GM12891 (cell line): ENCODE results near the gene DTD1.

ENCODE experiments used
- DNase-seq: peaks from one replicate; pipeline ENCODE4 v3.0.0; 2011; ENCODE audit warnings: low spot score; ENCODE audit not compliant: insufficient read length
- FAIRE-seq: peaks from 2 replicates; lab custom pipeline; 2011; peaks lifted over from hg19 to GRCh38; lab: Jason Lieb, UNC
- PAX5 ChIP-seq: IDR thresholded peaks from 2 replicates; pipeline ENCODE4 v1.6.1; 2011; ENCODE audit warnings: low read length, moderate library complexity, mild to moderate bottlenecking; ENCODE audit not compliant: insufficient read depth, severe bottlenecking
- POLR2A ChIP-seq: IDR thresholded peaks from 2 replicates; pipeline ENCODE4 v1.6.1; 2011; ENCODE audit warnings: low read depth, low read length, control low read depth
- POLR2AphosphoS5 ChIP-seq: IDR thresholded peaks from 2 replicates; pipeline ENCODE4 v1.6.1; 2011; ENCODE audit warnings: low read depth, low read length, control low read depth
- POU2F2 ChIP-seq: IDR thresholded peaks from 2 replicates; pipeline ENCODE4 v1.6.1; 2011; ENCODE audit warnings: low read depth, mild to moderate bottlenecking, control low read depth, low read length, moderate library complexity
- SPI1 ChIP-seq: IDR thresholded peaks from 2 replicates; pipeline ENCODE4 v1.6.1; 2011; ENCODE audit warnings: low read depth, low read length, control low read depth
- TAF1 ChIP-seq: IDR thresholded peaks from 2 replicates; pipeline ENCODE4 v1.6.1; 2011; ENCODE audit warnings: low read depth, low read length, control low read depth

Gene DTD1

DNA sequence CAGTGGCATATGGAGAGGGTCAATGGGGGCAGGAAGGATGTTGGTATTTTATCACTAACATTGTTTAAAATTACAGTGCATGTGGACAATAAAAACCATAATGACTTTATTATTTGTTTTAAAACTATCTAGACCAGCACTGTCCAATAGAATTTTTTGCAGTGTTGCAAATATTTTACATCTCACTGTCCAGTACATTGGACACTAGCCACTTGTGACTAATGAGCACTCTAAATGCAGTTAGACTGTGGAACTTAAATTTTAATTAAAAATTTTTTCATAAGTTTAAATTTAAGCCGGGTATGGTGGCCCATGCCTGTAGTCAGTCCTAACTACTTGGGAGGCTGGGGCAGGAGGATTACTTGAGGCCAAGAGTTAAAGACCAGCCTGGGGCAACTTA lies 101.7 kb downstream of the DTD1 start:
- DNase-seq (no peak), FAIRE-seq (no peak)
- TF ChIP-seq POLR2AphosphoS5 = no peak
- TF ChIP-seq POLR2A = no peak
- no peak for TF ChIP-seq TAF1
- no peak for TF ChIP-seq POU2F2
- no peak for TF ChIP-seq PAX5
- no peak for TF ChIP-seq SPI1

DNA sequence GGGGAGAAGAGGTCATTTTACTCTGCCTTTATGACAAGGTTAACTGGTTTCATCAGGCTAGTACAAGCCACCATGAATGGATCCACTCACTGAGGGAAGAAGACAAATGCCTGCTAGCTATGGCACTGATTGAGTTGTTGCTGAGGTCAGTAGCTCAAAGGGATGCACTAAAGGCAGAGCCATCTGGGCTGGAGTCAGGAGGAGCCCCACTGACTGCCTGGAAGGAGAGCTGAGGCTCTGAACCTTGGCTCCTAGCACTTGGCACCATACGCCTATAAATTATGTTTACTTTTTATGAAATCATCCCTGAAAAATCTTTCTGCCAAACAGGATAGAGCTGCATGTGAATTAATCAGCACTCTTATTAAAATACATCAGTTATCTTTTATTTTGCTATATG lies 104.6 kb downstream of the DTD1 start:
- DNase-seq = no peak
- TF ChIP-seq TAF1 = no peak
- TF ChIP-seq POU2F2 = no peak
- no peak for TF ChIP-seq POLR2A
- TF ChIP-seq POLR2AphosphoS5 = no peak
- no peak for TF ChIP-seq PAX5
- no peak for TF ChIP-seq SPI1
- FAIRE-seq = no peak

DNA sequence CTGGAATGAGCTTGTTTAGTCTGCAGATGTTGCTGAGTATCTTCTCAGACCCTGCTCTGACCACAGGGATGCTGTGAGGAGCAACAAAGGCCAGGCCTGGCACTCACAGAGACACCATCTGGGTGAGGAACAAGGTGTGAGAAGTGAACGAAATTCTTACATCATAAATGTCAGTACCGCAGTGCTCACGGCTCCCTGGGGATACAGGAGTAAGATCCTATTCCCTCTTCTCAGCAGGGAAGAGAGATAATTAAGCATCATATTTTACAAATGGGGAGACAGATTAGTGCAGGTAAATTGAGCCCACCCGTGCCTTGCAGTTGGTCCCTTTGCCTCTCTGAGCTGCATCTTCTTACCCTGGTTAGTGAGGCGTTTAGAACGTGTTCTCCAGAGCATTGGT lies 106.2 kb downstream of the DTD1 start:
- TF ChIP-seq POU2F2 (no peak), PAX5 (no peak), POLR2A (no peak), POLR2AphosphoS5 (no peak), SPI1 (no peak), TAF1 (no peak)
- FAIRE-seq (no peak), DNase-seq (no peak)

DNA sequence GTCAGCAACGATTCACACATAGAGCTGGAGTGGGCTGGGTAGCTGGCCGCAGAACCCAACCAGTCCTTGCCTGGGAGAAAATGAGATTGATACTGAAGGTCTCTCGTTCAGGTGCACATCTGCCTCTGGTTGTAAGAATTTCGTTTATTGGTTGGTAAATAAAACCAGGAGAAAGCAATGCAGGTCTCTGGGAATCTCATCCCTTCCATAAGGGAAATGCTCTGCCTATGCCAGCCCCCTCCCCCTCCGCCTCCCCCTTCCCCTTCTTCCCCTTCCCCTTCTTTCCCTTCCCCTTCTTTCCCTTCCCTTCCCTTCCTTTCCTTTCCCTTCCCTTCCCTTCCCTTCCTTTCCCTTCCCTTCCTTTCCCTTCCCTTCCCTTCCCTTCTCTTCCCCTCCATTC lies 107.3 kb downstream of the DTD1 start:
- FAIRE-seq = no peak

GRCh38 chr20:18698735-18699380 lies 111.0 kb downstream of the DTD1 start:
- FAIRE-seq = no peak
- TF ChIP-seq TAF1 = no peak
- TF ChIP-seq SPI1 = no peak
- TF ChIP-seq POLR2AphosphoS5 = no peak
- no peak for TF ChIP-seq POLR2A
- TF ChIP-seq PAX5 = no peak
- no peak for TF ChIP-seq POU2F2
- no peak for DNase-seq

More for the DNA sequence above, 107.3 kb downstream of the DTD1 start:
- no peak for DNase-seq
- no peak for TF ChIP-seq POU2F2
- TF ChIP-seq POLR2AphosphoS5 = no peak
- no peak for TF ChIP-seq TAF1
- TF ChIP-seq SPI1 = no peak
- TF ChIP-seq PAX5 = no peak
- TF ChIP-seq POLR2A = no peak

- FAIRE-seq (no peak), DNase-seq (no peak)
- no peak for TF ChIP-seq POLR2AphosphoS5
- no peak for TF ChIP-seq PAX5
- no peak for TF ChIP-seq SPI1
Observed at GRCh38 chr20:18701969-18702368, 114.1 kb downstream of the DTD1 start.

GRCh38 chr20:18702736-18703135 lies 114.9 kb downstream of the DTD1 start:
- FAIRE-seq = no peak
- no peak for TF ChIP-seq PAX5
- TF ChIP-seq POLR2A = no peak
- no peak for TF ChIP-seq POU2F2
- TF ChIP-seq POLR2AphosphoS5 = no peak
- TF ChIP-seq SPI1 = no peak
- no peak for DNase-seq

DNA sequence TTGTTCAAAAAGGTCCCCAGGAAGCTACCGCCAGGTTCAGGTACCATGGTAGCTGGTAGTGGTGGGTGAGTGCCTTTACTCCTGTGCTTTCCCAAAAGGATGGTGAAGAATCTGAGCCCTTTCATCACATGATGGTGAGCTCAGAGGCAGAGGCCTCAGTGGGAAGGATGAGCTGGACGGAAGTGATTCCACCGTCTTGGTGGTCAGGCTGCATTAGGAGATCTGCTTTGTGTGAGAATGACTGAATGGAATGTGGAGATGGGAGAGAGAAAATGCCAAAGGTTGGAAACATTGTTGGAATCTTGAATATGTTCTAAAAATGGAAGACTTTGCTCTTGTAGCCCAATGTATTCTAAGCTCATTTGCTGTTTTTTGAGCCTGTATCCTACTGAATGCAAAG lies 117.6 kb downstream of the DTD1 start:
- no peak for TF ChIP-seq POLR2A
- DNase-seq (no peak), FAIRE-seq (no peak)

- FAIRE-seq (no peak), DNase-seq (no peak)
- TF ChIP-seq TAF1 (no peak), POLR2A (no peak), PAX5 (no peak), POU2F2 (no peak), SPI1 (no peak), POLR2AphosphoS5 (no peak)
Observed at GRCh38 chr20:18705910-18706309, 118.1 kb downstream of the DTD1 start.

DNA sequence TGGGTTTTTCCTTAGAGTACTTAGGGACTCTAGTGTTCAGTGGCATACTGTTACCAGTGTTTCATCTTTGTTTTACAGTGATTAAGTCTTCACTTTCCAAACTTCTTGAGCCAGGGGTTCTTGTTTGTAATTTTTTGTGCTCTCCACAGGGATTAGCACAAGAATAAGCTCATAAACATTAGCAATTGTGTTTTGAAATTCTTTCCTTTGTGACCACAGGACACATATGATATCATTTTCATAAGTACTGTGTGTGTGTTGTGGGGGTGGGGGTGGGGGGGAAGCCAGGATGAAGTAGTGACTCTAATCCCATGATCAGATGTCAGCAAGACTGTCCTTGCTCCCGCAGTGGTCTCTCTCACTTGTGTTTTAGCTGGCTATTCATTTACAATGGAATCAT lies 124.3 kb downstream of the DTD1 start:
- no peak for FAIRE-seq
- TF ChIP-seq POU2F2 (no peak), TAF1 (no peak), SPI1 (no peak), PAX5 (no peak), POLR2A (no peak), POLR2AphosphoS5 (no peak)
- DNase-seq = no peak

DNA sequence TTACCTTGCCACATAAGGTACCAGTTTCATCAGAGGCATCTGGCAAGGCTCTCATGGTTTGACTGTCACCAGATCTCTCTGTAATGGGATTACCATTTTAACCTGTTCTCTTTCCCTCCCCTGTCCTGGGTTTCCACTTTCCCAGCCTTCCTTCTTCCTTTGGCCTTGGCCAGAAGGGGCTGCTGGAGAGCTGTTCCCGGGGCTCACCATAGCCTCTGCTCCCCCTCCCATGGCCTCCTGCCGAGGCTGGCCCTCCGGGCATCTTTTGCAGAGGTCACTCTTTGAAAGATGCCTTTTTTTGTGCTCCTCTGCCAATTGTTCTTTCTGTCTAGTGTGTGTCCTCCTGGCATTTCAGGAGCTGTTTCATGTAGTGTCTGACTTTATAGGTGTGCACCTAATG lies 125.0 kb downstream of the DTD1 start:
- FAIRE-seq (no peak), DNase-seq (no peak)
- TF ChIP-seq TAF1 = no peak
- TF ChIP-seq SPI1 = no peak
- no peak for TF ChIP-seq POLR2AphosphoS5
- no peak for TF ChIP-seq POU2F2
- TF ChIP-seq POLR2A = no peak
- no peak for TF ChIP-seq PAX5
